GM21529 (cell line): ENCODE data around the gene ELMO1.

ENCODE experiments used
- ATAC-seq: cut with Tn5 transposase; IDR thresholded peaks from one replicate; pipeline ENCODE4 v1.9.1; 2021; ENCODE audit not compliant: unreplicated experiment

The ELMO1 gene

DNA sequence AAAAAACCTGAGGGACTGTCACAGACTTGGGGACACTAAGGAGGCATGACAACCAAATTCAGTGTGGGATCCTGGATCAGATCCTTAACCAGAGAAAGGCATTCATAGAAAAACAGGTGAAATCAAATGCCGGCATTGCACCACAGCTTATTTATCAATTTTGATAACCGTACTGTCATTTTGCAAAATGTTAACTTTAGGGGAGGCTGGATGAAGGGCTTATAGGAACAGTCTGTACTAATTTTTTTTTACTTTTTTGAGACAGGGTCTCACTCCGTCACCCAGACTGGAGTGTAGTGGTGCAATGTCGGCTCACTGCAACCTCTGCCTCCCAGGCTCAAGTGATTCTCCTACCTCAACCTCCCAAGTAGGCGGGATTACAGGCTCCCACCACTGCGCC, 217.1 kb downstream of the ELMO1 start:
- ATAC-seq, result no peak

DNA sequence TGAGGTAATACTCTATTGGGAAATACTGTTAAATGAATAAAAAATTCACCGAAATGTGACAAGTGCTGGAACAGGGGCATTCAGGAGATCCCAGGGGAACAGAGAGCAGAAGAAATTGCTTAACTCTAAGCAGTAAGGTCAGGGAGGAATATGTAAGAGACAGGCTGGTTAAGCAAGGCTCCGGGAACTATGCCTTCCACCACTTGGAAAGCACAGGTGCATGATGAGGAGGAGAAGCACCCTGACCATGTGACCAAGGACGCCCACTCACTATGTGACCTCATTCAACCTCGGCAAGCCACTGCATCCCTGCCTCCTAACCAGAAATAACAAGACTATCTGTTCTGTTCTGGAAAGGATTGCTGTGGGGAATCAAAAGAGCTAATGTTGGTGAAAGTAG, 218.4 kb downstream of the ELMO1 start:
- ATAC-seq, result no peak

DNA sequence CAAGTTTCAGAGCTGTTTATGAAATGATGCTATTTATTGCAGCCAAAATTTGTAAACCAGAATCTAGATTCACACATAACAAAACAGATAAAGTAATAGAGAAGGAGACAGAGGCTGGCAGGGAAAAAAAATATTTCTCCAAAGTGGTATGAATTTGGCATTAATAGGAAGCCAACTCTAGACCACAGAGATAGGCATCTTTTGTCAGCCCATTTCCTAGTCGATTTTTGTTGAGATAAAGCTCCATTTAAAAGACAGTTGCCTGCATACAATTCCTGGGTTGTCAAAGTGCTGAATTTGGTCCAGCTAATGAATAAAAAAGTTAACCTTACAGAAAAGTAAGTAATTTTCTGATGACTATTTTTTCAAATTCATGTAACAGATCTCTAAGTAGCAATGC, 219.3 kb downstream of the ELMO1 start:
- no peak for ATAC-seq

DNA sequence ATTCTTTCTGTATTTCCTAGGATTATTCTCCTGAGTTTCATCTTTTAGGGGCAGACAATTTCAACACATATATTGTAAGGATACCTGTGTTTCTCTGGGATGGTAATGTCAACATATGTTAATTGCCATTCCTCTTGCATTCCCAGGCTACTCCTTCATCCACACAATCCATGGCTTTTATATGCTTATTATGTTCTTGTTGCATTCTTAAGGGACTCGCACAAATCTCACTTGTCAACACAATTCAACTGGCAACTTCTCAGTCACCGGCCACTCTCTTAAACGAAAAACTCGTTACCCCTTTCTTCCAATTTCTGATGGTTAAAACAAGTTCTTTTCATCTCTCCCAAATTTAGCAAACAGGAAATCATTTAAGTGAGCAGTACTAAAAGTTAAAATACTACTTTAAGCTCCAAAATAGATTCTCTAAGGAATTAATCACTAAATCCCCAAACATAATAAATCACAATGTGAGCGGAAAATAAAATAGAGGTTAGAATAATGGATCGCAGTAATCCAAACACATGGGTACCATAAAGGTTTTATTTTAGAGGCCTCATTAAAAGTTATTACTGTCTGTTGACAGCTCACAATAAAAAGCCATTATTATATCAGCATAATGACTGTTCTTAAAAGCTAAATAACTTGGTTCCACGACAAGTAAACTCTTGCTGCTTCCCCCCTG, 223.2 kb downstream of the ELMO1 start:
- no peak for ATAC-seq

DNA sequence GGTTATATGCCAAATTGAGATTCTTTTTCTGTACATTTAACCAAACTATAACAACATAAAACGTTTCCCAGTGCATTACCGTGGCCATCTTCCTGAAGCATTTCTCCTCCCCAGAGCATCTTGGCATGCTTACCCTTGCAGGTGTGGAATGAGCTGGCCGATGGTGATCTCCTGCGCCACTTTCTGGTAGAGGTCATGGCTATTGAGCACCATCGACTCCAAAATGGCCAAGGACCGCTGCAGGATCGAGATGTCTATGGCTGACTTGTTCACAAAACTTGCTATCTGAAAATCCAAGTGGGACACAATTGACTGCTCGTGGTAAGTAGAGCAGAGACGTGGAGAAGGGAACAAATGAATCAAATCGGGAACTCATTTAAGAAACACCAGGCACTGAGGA, 223.9 kb downstream of the ELMO1 start:
- ATAC-seq, result no peak

DNA sequence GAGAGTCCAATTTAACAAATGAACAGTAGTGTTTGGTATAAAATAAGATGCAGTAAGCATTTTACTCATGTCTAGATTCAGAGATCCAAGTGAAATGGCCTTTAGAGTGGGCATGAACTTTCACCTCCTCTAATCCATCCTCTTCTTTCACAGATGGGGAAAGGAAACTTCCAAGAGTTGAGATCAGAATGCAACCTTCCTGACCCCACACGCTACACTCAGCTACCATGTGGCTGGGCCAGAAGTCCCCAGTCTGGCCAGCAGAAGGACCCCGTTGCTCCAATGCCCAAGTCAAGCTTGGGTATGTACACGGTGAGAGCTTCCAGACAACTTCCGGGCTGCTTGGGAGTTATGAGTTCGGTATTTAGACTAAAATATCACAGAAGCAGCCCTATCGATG, 228.0 kb downstream of the ELMO1 start:
- no peak for ATAC-seq

DNA sequence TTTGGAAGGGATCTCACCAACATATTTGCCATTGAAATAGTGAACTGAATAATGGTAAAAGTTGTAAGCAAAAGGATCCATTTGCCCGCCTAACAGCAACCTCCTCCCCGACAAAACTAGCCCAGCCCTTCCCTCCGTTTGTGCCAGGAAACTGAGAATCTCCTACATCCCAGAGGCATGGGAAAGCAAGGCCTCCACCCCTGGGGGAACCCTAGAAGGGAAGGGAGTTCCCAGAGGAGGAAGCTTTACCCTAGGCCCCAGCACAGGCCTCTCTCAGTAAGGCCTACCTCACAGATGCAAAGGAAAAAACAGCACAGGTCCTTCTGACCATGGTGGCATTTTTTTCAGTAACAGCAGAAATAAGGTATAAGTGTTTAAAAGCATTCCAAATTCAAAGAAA, 229.7 kb downstream of the ELMO1 start:
- ATAC-seq, result no peak

DNA sequence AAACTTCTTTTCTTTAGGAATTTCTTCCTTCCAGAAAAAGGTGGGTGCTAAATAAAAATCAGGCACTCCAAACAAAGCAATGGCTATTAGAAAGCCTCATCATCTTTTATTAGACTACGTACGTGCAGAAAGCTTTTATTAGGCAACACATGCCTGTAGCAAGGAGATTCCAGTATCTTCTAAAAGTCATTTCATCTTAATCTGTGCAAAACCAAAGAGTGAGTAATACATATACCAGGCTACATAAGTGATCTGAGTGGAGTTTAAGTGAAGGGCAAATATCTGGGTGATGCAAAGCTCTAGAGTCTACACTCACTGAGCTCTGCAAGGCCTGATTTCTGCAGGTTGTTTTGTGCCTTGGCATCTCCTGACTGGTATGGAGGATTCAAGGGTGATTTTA, 231.7 kb downstream of the ELMO1 start:
- no peak for ATAC-seq

DNA sequence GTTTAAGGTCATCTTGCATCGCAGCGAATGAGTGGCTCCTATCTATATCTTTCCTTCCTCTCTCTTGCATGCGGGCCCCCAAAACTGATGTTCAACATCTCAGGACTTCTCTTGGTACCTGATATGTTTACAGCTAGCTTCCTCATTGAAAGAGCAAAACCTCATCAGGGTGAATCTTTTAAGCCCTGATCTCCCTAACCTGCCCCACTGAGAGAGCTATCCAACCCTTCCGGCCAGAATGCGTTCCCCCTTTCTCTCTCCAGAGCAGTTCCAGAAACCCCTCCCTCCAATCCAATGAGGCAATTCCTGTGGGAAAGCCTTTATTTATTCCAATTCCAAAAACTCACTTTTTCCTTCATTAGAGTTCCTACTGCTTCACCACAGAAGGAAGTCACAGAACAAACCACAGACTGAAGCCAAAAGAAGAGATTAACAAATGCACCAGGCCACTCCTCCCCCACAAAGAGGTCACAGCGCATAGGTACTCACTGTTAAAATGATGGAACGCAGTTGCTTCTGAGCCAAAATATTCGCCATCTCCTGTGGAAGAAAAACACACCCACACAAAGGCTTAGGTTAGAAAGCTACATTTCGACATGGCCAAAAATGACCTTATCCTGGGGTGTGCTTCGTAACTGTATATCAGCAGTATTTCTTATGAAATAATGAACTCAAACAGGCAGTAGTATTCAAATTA, 232.4 kb downstream of the ELMO1 start:
- ATAC-seq, result no peak

DNA sequence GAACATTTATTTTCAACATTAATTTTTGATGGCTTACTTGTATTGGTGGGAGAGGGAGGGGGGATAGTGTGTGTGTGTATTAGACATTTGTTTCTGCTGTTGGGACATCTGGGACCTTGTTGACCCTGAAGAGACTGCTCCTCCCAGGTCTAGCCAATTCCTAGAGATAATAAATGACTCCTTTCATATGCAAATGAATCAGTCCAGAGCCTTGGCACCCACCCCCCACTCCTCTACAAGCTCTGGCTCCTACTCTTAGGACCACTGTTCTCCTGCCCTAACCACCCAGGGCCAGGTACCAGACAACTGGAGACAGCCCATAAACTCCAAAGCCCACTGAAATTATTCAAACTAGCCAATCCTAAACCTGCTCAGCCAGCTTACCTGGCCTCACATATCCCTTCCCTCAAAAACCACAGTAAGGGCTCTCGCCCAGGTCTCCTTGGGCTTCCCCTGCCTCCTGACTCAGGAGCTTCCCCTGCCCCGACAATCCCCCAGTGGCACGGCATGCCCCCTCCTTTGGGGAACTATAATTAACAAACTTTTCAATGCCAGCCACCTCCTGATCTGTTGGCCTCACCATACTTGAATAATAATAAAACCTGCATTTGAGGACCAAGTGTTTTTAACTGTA, 233.3 kb downstream of the ELMO1 start:
- ATAC-seq, result no peak

DNA sequence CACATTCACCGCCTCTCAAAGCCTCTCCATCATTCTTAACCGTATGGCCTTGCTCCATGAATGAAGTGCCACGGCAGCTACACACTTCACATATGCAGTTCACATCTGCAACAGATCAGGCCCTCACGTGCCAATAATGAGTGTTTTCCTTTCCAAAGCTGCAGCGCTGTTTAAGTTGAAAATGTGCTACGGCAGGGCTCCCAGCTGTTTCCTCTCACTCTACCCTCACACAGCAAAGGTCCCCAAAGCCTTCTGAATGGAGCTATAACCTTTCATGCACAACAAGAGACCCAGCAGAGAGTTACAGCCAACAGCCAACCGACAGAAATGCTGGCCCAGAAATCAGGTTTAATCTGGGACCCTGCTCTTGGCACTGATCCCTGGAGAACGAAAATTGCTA, 236.1 kb downstream of the ELMO1 start:
- ATAC-seq, result peak; percentile 7

DNA sequence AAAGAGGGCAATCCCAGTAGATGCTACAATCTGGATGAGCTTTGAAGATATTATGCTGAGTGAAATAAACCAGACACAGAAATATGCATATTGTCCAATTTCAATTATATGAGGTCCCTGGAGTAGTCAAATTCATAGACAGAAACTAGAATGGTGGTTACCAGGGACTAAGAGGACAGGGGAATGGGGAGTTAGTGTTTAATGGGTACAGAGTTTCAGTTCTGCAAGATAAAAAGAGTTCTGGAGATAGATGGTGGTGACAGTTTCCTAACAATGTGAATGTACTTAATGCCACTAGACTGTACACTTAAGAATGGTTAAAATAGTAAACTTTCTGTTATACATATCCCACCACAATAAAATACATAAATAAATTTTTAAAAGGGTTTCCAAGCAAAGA, 236.6 kb downstream of the ELMO1 start:
- ATAC-seq, result peak; percentile 53

DNA sequence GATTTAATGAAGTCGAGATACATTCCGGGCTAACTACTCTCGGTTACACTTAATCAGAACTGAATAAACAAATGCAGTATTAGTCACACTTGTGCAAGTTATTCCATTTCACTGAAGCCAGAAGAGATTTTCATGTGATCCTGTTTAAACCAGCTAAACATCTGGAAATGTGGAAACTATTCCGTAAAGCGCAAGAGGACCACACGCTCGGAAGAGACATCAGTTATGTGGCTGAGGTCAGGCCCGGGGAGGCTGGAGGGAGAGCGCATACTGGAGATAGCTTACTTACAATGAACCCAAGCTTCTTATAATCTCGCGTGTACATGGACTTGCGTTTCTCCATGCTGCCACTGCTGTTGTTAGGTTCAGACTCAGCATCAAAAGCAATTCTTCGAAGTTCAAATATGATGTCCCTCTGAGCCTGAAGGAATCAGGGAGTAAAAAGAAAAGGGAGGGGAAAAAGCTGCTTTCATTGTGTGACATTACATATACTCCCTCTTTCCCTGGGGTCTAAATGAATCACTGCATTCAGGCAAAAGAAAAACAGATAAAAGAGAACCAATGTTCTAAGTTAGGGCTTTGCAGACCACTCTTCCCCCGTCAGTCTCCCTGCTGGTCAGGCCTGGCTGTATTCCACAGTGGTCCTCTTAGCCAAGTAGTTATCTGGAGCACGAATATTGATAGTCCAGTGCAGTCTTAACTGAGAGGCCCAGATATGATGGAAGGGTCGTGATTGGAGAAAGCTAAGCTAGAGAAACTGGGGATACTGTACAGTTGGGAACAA, 237.4 kb downstream of the ELMO1 start:
- ATAC-seq, result no peak

DNA sequence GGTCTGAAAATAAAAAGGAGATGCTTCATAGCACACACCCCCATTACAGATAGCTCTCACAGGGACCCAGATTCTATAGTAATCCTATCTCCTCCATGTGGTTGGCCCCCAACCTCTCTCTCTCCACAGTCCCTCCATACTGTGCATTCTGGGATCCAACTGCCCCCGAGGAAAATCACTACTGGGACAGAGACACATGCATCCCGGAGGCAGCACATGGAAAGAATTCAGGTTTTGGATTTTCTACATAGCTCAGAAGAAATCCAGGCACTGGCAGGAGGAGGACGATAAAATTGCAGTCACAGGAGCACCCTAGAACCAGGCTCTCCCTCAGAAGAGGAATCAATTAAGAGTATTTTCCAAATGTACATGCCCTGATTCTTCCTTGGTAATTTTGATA, 239.5 kb downstream of the ELMO1 start:
- no peak for ATAC-seq

DNA sequence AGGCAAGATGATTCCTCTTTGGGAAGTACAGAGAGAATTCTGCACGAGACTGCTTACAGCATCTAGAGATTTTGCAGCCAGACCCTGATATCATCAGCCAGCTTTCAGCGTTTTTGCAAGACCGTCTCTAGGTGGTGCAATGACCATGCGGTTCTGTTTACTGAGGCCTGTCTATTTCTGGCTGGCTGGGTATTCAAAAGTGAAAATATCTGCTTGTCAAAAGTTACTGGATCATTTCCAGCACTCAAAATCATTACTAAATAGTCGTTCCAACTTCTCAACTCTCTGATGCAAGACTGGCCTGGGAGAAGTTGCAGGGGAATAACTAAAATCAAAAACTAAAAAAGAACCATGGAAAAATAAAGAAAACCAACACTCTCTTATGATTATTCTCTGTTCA, 240.1 kb downstream of the ELMO1 start:
- ATAC-seq, result peak; percentile 78

DNA sequence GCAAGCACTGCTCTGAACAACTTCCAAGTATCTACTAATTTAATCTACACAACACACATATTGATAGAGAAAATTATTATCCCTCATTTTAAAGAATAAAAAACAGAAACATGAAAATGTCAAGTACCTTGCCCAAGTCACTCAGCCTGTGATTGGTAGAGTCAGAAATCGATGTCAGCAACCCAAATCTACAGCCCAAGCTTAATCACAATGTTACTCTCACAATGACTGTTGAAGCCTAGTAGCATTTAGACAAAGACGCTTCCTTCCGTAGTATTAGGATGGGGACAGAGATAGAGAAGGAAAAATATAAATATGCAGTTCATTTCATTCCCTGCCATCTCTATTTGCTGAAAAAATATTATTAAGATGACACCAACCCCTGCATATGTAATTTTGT, 242.5 kb downstream of the ELMO1 start:
- ATAC-seq, result no peak

DNA sequence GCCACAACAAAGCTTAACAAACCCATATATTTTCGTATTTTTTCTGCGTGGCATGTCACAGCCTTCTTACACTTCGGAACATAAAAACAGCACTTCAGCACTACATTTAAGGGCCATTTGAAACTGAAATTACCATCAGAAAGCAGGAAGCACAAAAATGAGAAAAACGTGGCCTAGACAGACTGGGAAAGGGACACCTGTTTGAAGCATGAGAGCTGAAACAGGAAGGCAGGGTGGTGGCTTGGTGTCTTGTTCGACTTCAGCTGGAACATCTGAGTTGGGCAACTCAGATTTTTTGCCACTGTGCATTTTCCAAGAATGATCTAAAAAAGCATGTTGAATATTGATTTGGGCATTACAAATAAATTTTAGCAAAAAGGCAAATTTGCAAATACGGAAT, 243.2 kb downstream of the ELMO1 start:
- no peak for ATAC-seq

DNA sequence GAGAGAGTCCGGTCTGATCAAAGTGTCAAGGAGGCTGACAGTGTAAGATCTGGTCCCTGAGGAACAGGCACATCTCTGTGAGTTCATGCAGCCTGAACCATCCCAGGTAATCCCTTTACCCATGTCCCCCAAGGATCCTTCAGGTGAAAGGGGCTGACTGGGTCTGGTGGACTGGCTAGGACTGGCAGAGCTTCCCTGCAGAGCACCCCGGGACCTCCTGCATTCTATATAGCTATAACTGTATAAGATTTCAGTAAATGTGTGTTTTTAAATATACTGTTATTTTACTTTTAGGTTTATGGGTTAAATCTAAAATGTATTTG, 246.8 kb downstream of the ELMO1 start:
- no peak for ATAC-seq

DNA sequence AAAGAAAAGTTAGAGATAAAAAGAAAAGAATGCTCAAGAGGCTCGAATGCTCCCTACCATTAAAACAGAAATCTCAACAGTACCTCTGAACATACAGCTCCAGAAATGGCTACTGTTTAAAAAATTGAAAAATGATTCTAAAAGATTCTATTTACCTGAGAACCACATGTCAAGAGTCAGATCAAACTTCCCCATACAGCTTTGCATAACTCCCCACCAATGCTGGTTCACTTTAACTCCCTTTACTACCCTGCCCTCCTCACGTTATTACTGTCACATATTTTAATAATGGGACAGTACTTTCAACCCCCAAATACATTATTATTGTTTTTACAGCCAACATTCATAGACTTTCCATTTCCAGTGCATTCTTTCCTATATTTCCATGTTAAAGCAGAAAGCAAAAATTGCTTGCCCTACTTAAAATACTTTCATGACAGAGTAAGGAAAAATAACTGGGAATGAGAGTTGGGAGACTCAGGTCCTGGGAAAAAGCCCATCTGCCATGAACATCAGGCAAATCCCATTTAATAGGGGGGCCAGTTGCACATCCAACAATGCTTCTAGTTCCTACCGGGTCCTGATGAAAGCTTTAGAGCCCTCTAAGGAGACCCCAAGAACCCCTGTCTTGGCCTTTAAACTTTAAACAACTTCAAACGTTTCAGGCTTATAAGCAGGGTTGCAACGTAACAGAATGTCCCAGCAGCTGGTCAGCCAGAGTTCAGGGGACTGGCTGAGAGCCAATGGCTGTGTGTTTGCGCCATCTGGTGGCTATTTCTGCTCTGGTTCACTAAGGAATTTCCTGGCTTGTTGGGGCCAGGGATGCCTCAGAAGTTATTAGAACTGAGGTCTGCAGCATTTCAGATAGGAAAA, 247.4 kb downstream of the ELMO1 start:
- ATAC-seq, result peak; percentile 63

DNA sequence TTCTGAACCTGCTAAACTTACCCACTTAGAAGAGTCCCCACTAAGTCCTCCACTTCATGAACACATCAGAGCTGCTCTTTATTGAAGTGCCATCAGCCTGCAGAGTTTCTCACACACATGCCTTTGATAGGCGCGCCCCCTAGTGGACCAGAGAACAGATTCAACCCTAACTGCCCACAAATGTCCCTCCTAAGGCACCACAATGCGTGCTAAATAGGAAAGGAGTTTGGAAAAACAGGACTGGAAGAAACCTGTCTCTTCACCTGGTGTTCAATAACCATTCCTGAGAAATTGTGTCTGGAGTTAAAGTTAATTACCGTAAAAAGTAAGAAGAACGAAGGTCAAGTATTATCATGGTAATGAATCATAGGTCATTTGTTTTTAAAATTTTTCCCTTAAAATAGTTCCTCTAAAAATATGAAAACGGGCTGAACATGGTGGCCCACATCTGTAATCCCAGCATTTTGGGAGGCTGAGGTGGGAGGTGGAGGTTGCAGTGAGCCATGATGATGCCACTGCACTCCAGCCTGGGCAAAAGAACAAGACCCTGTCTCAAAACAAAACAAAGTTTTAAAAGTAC, 249.7 kb downstream of the ELMO1 start:
- ATAC-seq, result peak; percentile 71
